PFSK-1 (cell line): ENCODE measurements around the gene FGR.

Source experiments
- POLR2AphosphoS5 ChIP-seq: IDR thresholded peaks from 2 replicates; pipeline ENCODE4 v1.6.1; 2012; ENCODE audit warnings: low read depth, mild to moderate bottlenecking, control low read depth, low read length, moderate library complexity
- TAF1 ChIP-seq: IDR thresholded peaks from 2 replicates; pipeline ENCODE4 v1.6.1; 2012; ENCODE audit warnings: low read length, control low read depth, borderline replicate concordance; ENCODE audit not compliant: insufficient read depth
- TF ChIP-seq, protein P1 (sequence below), 2 experiments: IDR thresholded peaks; 2 replicates each; pipeline versions ENCODE4 v1.6.1 to v1.8.0; 2011 to 2012; ENCODE audit warnings: low read depth in 2 of 2, low read length in 2 of 2, control low read depth in 1 of 2, inconsistent platforms in 1 of 2, mild to moderate bottlenecking in 1 of 2, moderate library complexity in 1 of 2; ENCODE audit not compliant: insufficient read depth in 1 of 2

DNA sequence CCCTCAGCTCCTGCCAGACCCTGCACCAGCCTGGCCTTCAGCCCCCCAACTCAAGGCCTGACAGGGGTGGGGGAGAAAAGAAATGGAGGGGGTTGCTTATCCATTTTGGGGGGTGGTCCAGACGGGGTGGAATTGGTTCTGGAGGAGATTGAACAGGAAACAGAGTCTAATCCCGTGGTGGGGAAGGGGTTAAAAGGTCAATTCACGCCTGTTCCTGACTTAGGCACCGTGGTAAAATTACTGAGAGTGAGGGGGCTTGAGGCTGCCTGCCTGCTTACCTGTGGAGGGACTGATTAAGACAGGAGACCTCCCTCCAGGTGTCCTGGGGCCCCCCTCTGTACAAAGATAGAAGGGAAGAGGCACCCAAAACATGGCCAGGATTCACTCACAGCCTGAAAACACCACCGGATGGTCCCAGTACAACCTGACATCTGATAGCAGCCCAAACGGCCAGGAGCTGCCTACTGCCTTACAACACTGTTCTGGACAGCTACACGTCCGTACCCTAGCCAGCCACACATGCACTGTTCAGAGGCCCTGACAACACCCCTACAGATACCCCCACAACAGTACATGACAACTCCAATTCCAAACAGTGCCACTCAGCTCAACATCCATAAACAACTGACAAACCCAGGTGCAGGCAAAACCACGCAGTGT lies 62.8 kb downstream of the FGR start:
- TF ChIP-seq POLR2AphosphoS5 (no peak), TAF1 (no peak)
- TF ChIP-seq, protein P1, sequence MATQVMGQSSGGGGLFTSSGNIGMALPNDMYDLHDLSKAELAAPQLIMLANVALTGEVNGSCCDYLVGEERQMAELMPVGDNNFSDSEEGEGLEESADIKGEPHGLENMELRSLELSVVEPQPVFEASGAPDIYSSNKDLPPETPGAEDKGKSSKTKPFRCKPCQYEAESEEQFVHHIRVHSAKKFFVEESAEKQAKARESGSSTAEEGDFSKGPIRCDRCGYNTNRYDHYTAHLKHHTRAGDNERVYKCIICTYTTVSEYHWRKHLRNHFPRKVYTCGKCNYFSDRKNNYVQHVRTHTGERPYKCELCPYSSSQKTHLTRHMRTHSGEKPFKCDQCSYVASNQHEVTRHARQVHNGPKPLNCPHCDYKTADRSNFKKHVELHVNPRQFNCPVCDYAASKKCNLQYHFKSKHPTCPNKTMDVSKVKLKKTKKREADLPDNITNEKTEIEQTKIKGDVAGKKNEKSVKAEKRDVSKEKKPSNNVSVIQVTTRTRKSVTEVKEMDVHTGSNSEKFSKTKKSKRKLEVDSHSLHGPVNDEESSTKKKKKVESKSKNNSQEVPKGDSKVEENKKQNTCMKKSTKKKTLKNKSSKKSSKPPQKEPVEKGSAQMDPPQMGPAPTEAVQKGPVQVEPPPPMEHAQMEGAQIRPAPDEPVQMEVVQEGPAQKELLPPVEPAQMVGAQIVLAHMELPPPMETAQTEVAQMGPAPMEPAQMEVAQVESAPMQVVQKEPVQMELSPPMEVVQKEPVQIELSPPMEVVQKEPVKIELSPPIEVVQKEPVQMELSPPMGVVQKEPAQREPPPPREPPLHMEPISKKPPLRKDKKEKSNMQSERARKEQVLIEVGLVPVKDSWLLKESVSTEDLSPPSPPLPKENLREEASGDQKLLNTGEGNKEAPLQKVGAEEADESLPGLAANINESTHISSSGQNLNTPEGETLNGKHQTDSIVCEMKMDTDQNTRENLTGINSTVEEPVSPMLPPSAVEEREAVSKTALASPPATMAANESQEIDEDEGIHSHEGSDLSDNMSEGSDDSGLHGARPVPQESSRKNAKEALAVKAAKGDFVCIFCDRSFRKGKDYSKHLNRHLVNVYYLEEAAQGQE (IDR thresholded peaks at IDR 0.05; ENCODE audit: insufficient read depth in 1 of 2, low read depth in 2 of 2, low read length in 2 of 2) = no peak
